SKM-1 treated with dmso at 0.1 percent for 144 hours (cell line): ENCODE measurements around the gene UPF3A.
"Not testable (repeated sequence)": the region's sequence is repeated elsewhere in the genome, so short reads cannot be mapped to it uniquely, and the experiment has no call there.

Source experiments
- DNase-seq: peaks from one replicate; lab custom pipeline; 2025; ENCODE audit not compliant: unreplicated experiment; lab: John Stamatoyannopoulos, UW

Gene UPF3A

GRCh38 chr13:114281351-114282040, at the start of gene UPF3A:
UPF3A (plus strand) TSS chr13:114281601; CDS start chr13:114281640, 39 bp downstream.
- peak; percentile 74 for DNase-seq

GRCh38 chr13:114231886-114232285, 49.5 kb upstream of the UPF3A start:
- DNase-seq, result no peak

- DNase-seq, result no peak
Observed at GRCh38 chr13:114234266-114234644, 47.1 kb upstream of the UPF3A start.

- DNase-seq, result peak; percentile 83
Observed at GRCh38 chr13:114234645-114235421, 46.6 kb upstream of the UPF3A start, which contains the start of gene CDC16. CDC16 (plus strand) TSS chr13:114234897; CDS start chr13:114235085, 188 bp downstream.

- DNase-seq, result no peak
Observed at GRCh38 chr13:114235697-114236096, 45.7 kb upstream of the UPF3A start.

- no peak for DNase-seq
Observed at GRCh38 chr13:114236227-114236626, 45.2 kb upstream of the UPF3A start.

- DNase-seq, result no peak
Observed at GRCh38 chr13:114237415-114238112, 43.8 kb upstream of the UPF3A start.

- DNase-seq, result no peak
Observed at GRCh38 chr13:114241918-114242317, 39.5 kb upstream of the UPF3A start.

GRCh38 chr13:114243971-114244370, 37.4 kb upstream of the UPF3A start:
- no peak for DNase-seq

GRCh38 chr13:114244637-114245036, 36.8 kb upstream of the UPF3A start:
- DNase-seq, result no peak

- DNase-seq, result no peak
Observed at GRCh38 chr13:114248011-114248410, 33.4 kb upstream of the UPF3A start.

- DNase-seq, result no peak
Observed at GRCh38 chr13:114249077-114249476, 32.3 kb upstream of the UPF3A start.

GRCh38 chr13:114251639-114252440, 29.6 kb upstream of the UPF3A start:
- not testable (repeated sequence) for DNase-seq

- DNase-seq, result peak; percentile 37
Observed at GRCh38 chr13:114256547-114256946, 24.9 kb upstream of the UPF3A start.

- DNase-seq, result no peak
Observed at GRCh38 chr13:114257014-114257413, 24.4 kb upstream of the UPF3A start.

- DNase-seq, result no peak
Observed at GRCh38 chr13:114258589-114258988, 22.8 kb upstream of the UPF3A start.

- DNase-seq, result no peak
Observed at GRCh38 chr13:114259374-114259773, 22.0 kb upstream of the UPF3A start.

GRCh38 chr13:114259974-114260373, 21.4 kb upstream of the UPF3A start:
- DNase-seq, result no peak

GRCh38 chr13:114260814-114261213, 20.6 kb upstream of the UPF3A start:
- no peak for DNase-seq

GRCh38 chr13:114261328-114261965, 20.0 kb upstream of the UPF3A start:
- no peak for DNase-seq
